ENCODE results near the gene ZNF823.
A peak's percentile ranks its signal among the peaks of the same experiment; 100 is the strongest.
"Not testable (repeated sequence)": the region's sequence is repeated elsewhere in the genome, so short reads cannot be mapped to it uniquely, and the experiment has no call there.

The ZNF823 gene

GRCh38 chr19:11738746-11739620 lies at the start of gene ZNF823:
ZNF823 (minus strand) TSS chr19:11738946; CDS start chr19:11738819, 127 bp downstream.
- peak; percentile 14 for DNase-seq

DNA sequence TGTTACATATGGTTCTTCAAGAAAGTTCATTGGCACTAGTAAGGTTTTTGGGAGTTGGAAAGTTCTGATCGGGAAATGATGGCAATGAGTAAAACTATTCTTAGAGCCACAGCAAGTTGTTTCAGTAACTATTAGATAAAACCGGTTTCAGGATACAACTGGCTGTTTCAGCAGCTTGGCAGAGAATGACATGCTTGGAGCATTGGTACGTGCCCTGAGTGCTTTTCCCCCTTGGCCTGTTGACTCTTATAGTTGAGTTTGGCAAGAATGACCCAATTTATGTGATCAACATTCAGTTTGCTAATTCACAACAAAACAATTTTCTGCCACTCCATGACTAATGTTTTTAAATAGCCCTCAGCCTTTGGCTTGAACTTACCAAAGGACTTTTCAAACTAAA lies 48.8 kb upstream of the ZNF823 start:
- DNase-seq, result no peak

DNA sequence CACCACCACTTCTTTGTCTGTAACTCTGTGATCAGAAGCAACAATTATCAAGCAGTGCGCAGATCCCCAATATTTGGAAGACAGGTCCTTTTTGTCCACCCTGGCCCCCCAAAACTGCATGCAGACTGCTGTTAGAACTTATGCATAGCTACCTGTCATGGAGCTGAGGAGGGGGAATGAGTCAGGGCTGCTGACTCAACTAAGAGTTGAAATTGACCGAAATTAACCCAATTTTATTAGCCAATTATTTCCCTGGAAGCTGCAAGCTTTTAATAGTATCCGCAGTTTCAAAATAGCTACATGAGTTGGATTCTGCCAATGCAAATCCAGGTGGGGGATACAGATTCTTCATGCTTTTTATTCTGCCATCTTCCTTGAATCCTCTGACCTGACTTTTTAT lies 45.6 kb upstream of the ZNF823 start:
- no peak for DNase-seq

- no peak for DNase-seq
Measured at GRCh38 chr19:11783767-11784166, 45.0 kb upstream of the ZNF823 start.

DNA sequence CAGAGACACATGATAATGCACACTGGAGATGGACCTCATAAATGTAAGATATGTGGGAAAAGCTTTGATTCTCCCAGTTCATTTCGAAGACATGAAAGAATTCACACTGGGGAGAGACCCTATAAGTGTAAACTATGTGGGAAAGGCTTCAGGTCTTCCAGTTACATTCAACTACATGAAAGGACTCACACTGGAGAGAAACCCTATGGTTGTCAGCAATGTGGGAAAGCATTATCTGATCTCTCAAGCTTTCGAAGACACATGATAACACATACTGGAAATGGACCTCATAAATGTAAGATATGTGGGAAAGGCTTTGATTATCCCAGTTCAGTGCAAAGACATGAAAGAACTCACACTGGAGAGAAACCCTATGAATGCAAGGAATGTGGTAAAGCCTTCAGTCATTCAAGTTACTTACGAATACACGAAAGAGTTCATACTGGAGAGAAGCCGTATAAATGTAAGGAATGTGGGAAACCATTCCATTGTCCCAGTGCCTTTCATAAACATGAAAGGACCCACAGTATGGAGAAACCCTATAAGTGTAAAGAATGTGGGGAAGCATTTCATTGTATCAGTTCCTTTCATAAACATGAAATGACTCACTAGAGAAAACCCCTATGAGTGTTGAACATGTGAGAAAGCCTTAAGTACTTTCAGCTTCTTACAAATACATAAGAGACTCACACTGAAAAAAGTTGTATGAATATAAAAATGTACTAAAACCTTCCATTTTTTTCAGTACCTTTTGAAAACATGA lies 42.7 kb upstream of the ZNF823 start:
- DNase-seq, result no peak

- no peak for DNase-seq
Measured at GRCh38 chr19:11780431-11781020, 41.8 kb upstream of the ZNF823 start.

DNA sequence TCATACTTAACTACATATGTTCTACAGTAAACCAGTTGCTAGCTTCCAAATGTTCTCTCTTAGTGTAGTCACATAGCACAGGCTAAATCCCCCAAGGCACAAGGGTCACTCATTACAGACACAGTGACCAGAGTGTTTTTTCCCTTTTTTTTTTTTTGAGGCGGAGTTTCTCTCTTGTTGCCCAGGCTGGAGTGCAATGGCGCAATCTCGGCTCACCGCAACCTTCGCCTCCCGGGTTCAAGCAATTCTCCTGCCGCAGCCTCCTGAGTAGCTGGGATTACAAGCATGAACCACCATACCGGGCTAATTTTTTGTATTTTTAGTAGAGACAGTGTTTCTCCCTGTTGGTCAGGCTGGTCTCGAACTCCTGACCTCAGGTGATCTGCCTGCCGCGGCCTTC lies 37.9 kb upstream of the ZNF823 start:
- DNase-seq, result not testable (repeated sequence)

GRCh38 chr19:11771520-11771919 lies 32.8 kb upstream of the ZNF823 start:
- not testable (repeated sequence) for DNase-seq

DNA sequence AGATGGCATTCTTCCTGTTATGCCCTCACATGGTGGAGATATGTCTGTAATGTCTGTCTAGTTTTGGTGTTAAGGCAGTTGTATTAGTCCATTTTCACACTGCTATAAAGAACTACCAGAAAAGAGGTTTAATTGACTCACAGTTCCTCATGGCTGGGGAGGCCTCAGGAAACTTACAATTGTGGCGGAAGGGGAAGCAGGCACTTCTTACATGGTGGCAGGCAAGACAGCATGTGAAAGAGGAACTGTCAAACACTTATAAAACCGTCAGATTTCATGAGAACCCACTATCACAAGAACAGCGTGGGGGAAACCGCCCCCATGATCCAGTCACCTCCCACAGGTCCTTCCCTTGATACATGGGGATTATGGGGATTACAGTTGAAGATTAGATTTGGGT lies 31.2 kb upstream of the ZNF823 start:
- no peak for DNase-seq

DNA sequence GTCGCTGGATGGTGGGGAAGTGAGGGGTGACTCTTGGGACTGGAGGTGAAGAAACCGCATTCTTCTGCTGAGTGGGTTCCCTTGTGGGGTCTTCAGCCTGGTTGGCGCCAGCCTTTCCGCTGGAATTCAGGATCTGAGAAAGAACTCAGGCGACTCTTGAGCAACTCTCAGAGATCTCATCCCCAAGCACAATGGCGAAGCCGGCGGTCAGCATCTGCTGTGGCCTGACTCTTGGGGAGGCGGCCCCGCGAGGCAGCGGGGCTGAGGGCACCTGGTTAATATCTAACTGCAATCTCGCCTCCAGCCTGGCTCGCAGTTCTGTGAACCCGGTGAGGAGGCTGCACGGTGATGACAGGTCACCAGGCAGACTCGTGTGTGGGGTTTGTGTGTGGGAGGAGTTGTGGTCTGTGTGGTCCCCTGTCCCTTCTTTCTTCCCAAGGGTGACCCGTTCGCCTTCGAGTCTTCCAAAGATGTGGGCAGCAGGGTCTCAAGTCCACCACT lies 28.9 kb upstream of the ZNF823 start:
- DNase-seq, result no peak

- DNase-seq, result no peak
Measured at GRCh38 chr19:11766597-11767591, 28.1 kb upstream of the ZNF823 start, which contains the start of gene ZNF441. ZNF441 (plus strand) TSS chr19:11767000; CDS start chr19:11767194, 194 bp downstream.

- DNase-seq, result no peak
Measured at GRCh38 chr19:11763611-11764010, 24.9 kb upstream of the ZNF823 start.

DNA sequence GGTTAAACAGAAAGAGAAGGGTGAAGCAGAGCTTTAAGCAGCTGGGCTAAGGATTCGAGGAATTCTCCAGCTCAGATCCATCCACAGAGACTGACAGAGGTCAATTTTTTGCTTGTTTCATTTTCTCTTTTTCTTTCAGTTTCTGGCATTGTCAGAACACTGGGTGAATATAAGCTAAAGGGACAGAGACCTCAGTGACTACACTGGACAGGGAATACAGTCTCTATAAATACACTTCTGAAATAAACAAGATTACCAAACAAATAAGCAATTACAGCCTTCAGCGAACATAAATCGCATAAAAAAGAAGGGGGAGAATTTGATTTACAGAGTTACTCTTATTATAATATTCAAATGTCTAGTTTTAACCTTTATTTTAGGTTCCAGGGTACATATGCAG lies 24.4 kb upstream of the ZNF823 start:
- DNase-seq, result no peak

DNA sequence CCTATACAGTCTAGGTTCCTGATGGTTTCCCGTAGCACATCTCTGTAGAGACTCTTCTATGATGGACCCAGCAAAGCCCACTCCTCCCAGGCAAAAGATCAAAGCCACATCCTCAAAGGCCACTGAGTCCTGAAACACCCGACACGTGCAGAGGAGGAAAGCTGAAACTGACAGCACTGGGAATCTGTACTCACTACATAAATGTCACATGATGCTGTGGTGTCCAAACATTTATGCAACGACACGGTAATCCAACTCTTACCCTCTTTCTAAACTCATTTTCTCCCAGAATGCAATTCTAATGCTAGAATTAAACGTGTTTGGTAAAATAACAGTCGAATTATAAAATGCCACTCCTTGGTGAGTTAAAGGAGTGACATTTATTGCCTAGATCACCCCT lies 21.1 kb upstream of the ZNF823 start:
- DNase-seq, result no peak

- no peak for DNase-seq
Measured at GRCh38 chr19:11756965-11757364, 18.2 kb upstream of the ZNF823 start.

- DNase-seq, result no peak
Measured at GRCh38 chr19:11754663-11755062, 15.9 kb upstream of the ZNF823 start.

DNA sequence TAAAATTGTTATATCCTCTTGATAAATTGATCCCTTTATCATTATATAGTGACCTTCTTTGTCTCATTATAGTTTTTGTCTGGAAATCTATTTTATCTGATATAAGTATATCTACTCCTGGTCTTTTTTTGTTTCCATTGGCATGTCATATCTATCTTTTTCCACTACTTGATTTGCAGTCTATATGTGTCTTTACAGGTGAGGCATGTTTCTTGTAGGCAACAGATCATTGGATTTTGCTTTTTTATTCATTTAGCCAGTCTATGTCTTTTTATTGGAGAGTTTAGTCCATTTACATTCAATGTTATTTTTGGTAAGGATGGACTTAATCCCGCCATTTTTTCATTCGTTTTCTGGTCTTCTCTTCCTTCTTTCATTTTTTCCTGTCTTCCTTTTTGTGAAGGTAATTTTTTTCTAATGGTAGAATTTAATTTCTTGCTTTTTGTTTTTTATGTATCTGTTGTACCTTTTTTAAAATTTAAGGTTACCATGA lies 13.5 kb upstream of the ZNF823 start:
- no peak for DNase-seq

- DNase-seq, result no peak
Measured at GRCh38 chr19:11749751-11750150, 11.0 kb upstream of the ZNF823 start.

GRCh38 chr19:11747277-11747676 lies 8.5 kb upstream of the ZNF823 start:
- DNase-seq, result no peak

DNA sequence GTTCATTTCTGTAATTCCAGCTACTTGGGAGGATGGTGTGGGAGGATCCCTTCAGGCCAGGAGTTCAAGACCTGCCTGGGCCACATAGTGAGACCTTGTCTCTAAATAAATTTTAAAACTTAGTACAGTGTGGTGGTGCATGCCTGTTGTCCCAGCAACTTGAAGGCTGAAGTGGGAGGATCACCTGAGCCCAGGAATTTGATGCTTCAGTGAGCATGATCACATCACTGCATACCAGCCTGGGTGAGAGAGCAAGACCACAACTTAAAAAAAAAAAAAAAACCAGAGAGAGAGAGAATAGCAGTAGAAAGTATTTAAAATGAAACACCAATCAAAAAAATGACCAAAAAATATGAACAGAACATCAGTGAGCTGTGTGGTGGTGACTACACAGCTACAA lies 7.1 kb upstream of the ZNF823 start:
- no peak for DNase-seq

- no peak for DNase-seq
Measured at GRCh38 chr19:11737964-11738745, 591 bp downstream of the ZNF823 start.
